IPS-20b (cell line): ENCODE data around the gene NDUFS2.
A peak's percentile ranks its signal among the peaks of the same experiment; 100 is the strongest.
"Not testable (repeated sequence)": the region's sequence is repeated elsewhere in the genome, so short reads cannot be mapped to it uniquely, and the experiment has no call there.

ENCODE experiments used
- H3K27ac ChIP-seq: one replicate; pipeline ENCODE4 v1.5.1; 2013; ENCODE audit warnings: low read length
- H3K27me3 ChIP-seq: 2 replicates; pipeline ENCODE4 v1.6.1; 2013; ENCODE audit warnings: mild to moderate bottlenecking, low read length, inconsistent platforms; ENCODE audit not compliant: insufficient read depth
- H3K36me3 ChIP-seq: 2 replicates; pipeline ENCODE4 v1.6.1; 2013; ENCODE audit warnings: low read depth, mild to moderate bottlenecking, inconsistent platforms, low read length, moderate library complexity; ENCODE audit not compliant: insufficient read depth
- H3K4me1 ChIP-seq: 2 replicates; pipeline ENCODE4 v1.6.1; 2013; ENCODE audit warnings: mild to moderate bottlenecking, control low read depth, inconsistent platforms, low read length, moderate library complexity; ENCODE audit not compliant: insufficient read depth
- H3K4me3 ChIP-seq: 2 replicates; pipeline ENCODE4 v1.5.1; 2013; ENCODE audit warnings: mild to moderate bottlenecking, low read length, inconsistent platforms
- H3K9ac ChIP-seq: 2 replicates; pipeline ENCODE4 v1.6.1; 2013; ENCODE audit warnings: low read depth, mild to moderate bottlenecking, inconsistent platforms, low read length, moderate library complexity
- H3K9me3 ChIP-seq: 2 replicates; pipeline ENCODE4 v1.6.1; 2013; ENCODE audit warnings: mild to moderate bottlenecking, low read depth, low read length, inconsistent platforms; ENCODE audit not compliant: insufficient read depth

Gene NDUFS2

GRCh38 chr1:161250829-161251228 is 48.7 kb downstream of the NDUFS2 start:
- Histone ChIP-seq H3K36me3 (no peaks in the 10 kb centered on the region), H3K4me1 (no peaks in the 10 kb centered on the region), H3K27me3 (no peaks in the 10 kb centered on the region), H3K9me3 (no peaks in the 10 kb centered on the region), H3K4me3 (no peak overlapping the region), H3K9ac (no peak overlapping the region), H3K27ac (no peak overlapping the region)

- peaks cover under 1% of the 10 kb centered on the region; the same call in 1 of the 2 replicates for H3K9me3 ChIP-seq
- no peak overlapping the region for H3K9ac ChIP-seq
- H3K27ac ChIP-seq: no peak overlapping the region
- H3K36me3 ChIP-seq: no peaks in the 10 kb centered on the region
- no peak overlapping the region for H3K4me3 ChIP-seq
- H3K27me3 ChIP-seq: no peaks in the 10 kb centered on the region
- H3K4me1 ChIP-seq: no peaks in the 10 kb centered on the region
Measured at GRCh38 chr1:161251579-161251978, 49.4 kb downstream of the NDUFS2 start.

DNA sequence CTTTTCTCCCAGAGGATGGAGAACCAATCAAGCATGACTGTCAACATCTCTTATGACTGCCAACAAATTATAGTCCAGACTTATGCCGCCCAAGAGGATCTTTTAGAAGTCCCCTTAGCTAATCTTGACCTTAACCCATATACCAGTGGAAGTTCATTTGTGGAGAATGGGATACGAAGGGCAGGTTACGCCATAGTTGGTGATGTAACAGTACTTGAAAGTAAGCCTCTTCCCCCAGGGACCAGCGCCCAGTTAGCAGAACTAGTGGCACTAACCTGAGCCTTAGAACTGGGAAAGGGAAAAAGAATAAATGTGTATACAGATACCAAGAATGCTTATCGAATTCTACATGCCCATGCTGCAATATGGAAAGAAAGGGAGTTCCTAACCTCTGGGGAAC is 53.1 kb downstream of the NDUFS2 start:
- H3K4me3 ChIP-seq, H3K9ac ChIP-seq, H3K27ac ChIP-seq, H3K36me3 ChIP-seq, H3K4me1 ChIP-seq: not testable (repeated sequence)
- Histone ChIP-seq H3K27me3 (peaks cover 31% of the 10 kb centered on the region), H3K9me3 (peaks cover 13% of the 10 kb centered on the region)

- not testable (repeated sequence) for H3K4me1 ChIP-seq, H3K9ac ChIP-seq
Measured at GRCh38 chr1:161255955-161256520, 53.9 kb downstream of the NDUFS2 start.

DNA sequence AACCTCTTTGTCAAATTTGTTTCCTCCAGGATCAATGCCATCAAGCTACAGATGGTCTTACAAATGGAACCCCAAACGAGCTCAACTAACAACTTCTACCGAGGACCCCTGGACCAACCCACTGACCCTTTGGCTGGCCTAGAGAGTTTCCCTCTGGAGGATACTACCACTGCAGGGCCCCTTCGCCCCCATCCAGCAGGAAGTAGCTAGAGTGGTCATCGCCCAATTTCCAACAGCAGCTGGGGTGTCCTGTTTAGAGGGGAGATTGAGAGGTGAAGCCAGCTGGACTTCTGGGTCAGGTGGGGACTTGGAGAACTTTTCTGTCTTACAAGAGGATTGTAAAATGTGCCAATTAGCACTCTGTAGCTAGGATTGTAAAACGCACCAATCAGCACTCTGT is 54.9 kb downstream of the NDUFS2 start:
- not testable (repeated sequence) for H3K4me3 ChIP-seq, H3K27ac ChIP-seq, H3K36me3 ChIP-seq, H3K4me1 ChIP-seq, H3K9ac ChIP-seq
- peaks cover 13% of the 10 kb centered on the region for H3K9me3 ChIP-seq
- peaks cover 47% of the 10 kb centered on the region for H3K27me3 ChIP-seq

More at GRCh38 chr1:161255955-161256520, 53.9 kb downstream of the NDUFS2 start:
- not testable (repeated sequence) for H3K4me3 ChIP-seq, H3K36me3 ChIP-seq, H3K27ac ChIP-seq
- Histone ChIP-seq H3K27me3 (peaks cover 38% of the 10 kb centered on the region), H3K9me3 (peaks cover 13% of the 10 kb centered on the region)

- Histone ChIP-seq H3K9ac (no peak within 1 kb of the TSS), H3K27ac (no peak within 1 kb of the TSS), H3K36me3 (no peaks in the 10 kb centered on the region), H3K4me1 (peaks cover 7% of the 10 kb centered on the region), H3K9me3 (peaks cover 13% of the 10 kb centered on the region), H3K4me3 (peak within 1 kb of the TSS; percentile 65), H3K27me3 (peaks cover 47% of the 10 kb centered on the region)
Measured at GRCh38 chr1:161258439-161259344, 56.5 kb downstream of the NDUFS2 start, which contains the start of gene PCP4L1. TSS of gene PCP4L1 (plus strand) at chr1:161258745. CDS start at chr1:161258975, 230 bp downstream.

GRCh38 chr1:161259345-161259702 is 57.2 kb downstream of the NDUFS2 start:
- peaks cover 47% of the 10 kb centered on the region for H3K27me3 ChIP-seq
- H3K9me3 ChIP-seq: peaks cover 13% of the 10 kb centered on the region
- H3K36me3 ChIP-seq: no peaks in the 10 kb centered on the region
- H3K4me3 ChIP-seq: peak overlapping the region; percentile 65; the same call in 1 of the 2 replicates
- no peak overlapping the region for H3K27ac ChIP-seq
- peaks cover 7% of the 10 kb centered on the region for H3K4me1 ChIP-seq
- H3K9ac ChIP-seq: no peak overlapping the region

- peaks cover 47% of the 10 kb centered on the region for H3K27me3 ChIP-seq
- no peaks in the 10 kb centered on the region for H3K36me3 ChIP-seq
- H3K9me3 ChIP-seq: peaks cover 13% of the 10 kb centered on the region
- H3K4me1 ChIP-seq: peaks cover 7% of the 10 kb centered on the region
- H3K9ac ChIP-seq: no peak overlapping the region
- no peak overlapping the region for H3K4me3 ChIP-seq
- H3K27ac ChIP-seq: no peak overlapping the region
Measured at GRCh38 chr1:161259765-161260164, 57.6 kb downstream of the NDUFS2 start.

GRCh38 chr1:161260376-161261260 is 58.5 kb downstream of the NDUFS2 start:
- H3K9me3 ChIP-seq: peaks cover 13% of the 10 kb centered on the region
- H3K9ac ChIP-seq: no peak overlapping the region
- peaks cover 7% of the 10 kb centered on the region for H3K4me1 ChIP-seq
- H3K36me3 ChIP-seq: no peaks in the 10 kb centered on the region
- no peak overlapping the region for H3K27ac ChIP-seq
- peaks cover 47% of the 10 kb centered on the region for H3K27me3 ChIP-seq
- no peak overlapping the region for H3K4me3 ChIP-seq

GRCh38 chr1:161261261-161262235 is 59.4 kb downstream of the NDUFS2 start:
- peaks cover 47% of the 10 kb centered on the region for H3K27me3 ChIP-seq
- peaks cover 13% of the 10 kb centered on the region for H3K4me1 ChIP-seq
- no peak overlapping the region for H3K4me3 ChIP-seq
- H3K27ac ChIP-seq: no peak overlapping the region
- H3K9me3 ChIP-seq: peaks cover 13% of the 10 kb centered on the region
- H3K36me3 ChIP-seq: no peaks in the 10 kb centered on the region
- no peak overlapping the region for H3K9ac ChIP-seq
